ENCODE measurements around the gene CRABP2.
A peak's percentile ranks its signal among the peaks of the same experiment; 100 is the strongest.

CRABP2 gene

GRCh38 chr1:156681196-156681960, 24.0 kb downstream of the CRABP2 start:
- Histone ChIP-seq H3K36me3 (ENCODE audit: insufficient read depth, low read length) (no peaks in the 10 kb centered on the region), H3K9ac (ENCODE audit: low read length) (no peak overlapping the region), H3K4me3 (ENCODE audit: low read depth, low read length, poor library complexity, severe bottlenecking) (no peak overlapping the region), H3K4me2 (ENCODE audit: low read length) (no peak overlapping the region), H3K27ac (ENCODE audit: low read depth, low read length, poor library complexity, severe bottlenecking) (no peak overlapping the region), H3K9me2 (ENCODE audit: low read depth, low read length) (no peaks in the 10 kb centered on the region), H3F3A (ENCODE audit: insufficient read depth, low read length) (no peaks in the 10 kb centered on the region), H3K27me3 (ENCODE audit: insufficient read depth, low read length) (peaks cover 13% of the 10 kb centered on the region), H3K79me2 (ENCODE audit: insufficient read depth, low read length) (no peaks in the 10 kb centered on the region), H4K20me1 (ENCODE audit: insufficient read depth, low read length) (no peaks in the 10 kb centered on the region), H3K9me3 (ENCODE audit: low read length) (no peaks in the 10 kb centered on the region), H2AFZ (ENCODE audit: low read length) (no peak overlapping the region), H3K4me1 (ENCODE audit: insufficient read depth, low read length, severe bottlenecking) (no peaks in the 10 kb centered on the region)
- TF ChIP-seq EZH2 (IDR thresholded peaks at IDR 0.05; ENCODE audit: borderline replicate concordance, low read length) (no peak), CTCF (IDR thresholded peaks at IDR 0.05; ENCODE audit: low read length) (no peak)

GRCh38 chr1:156680056-156680455, 25.3 kb downstream of the CRABP2 start:
- H3K4me3 ChIP-seq (ENCODE audit: low read depth, low read length, poor library complexity, severe bottlenecking) = no peak overlapping the region
- no peaks in the 10 kb centered on the region for H3K36me3 ChIP-seq (ENCODE audit: insufficient read depth, low read length)
- no peaks in the 10 kb centered on the region for H3F3A ChIP-seq (ENCODE audit: insufficient read depth, low read length)
- H3K9me2 ChIP-seq (ENCODE audit: low read depth, low read length) = no peaks in the 10 kb centered on the region
- H3K27me3 ChIP-seq (ENCODE audit: insufficient read depth, low read length) = peaks cover 13% of the 10 kb centered on the region
- no peaks in the 10 kb centered on the region for H3K79me2 ChIP-seq (ENCODE audit: insufficient read depth, low read length)
- H3K4me2 ChIP-seq (ENCODE audit: low read length) = no peak overlapping the region
- H3K9ac ChIP-seq (ENCODE audit: low read length) = no peak overlapping the region
- no peak overlapping the region for H2AFZ ChIP-seq (ENCODE audit: low read length)
- no peaks in the 10 kb centered on the region for H3K9me3 ChIP-seq (ENCODE audit: low read length)
- TF ChIP-seq CTCF (IDR thresholded peaks at IDR 0.05; ENCODE audit: low read length) (no peak), EZH2 (IDR thresholded peaks at IDR 0.05; ENCODE audit: borderline replicate concordance, low read length) (no peak)
- no peak overlapping the region for H3K27ac ChIP-seq (ENCODE audit: low read depth, low read length, poor library complexity, severe bottlenecking)
- no peaks in the 10 kb centered on the region for H3K4me1 ChIP-seq (ENCODE audit: insufficient read depth, low read length, severe bottlenecking)
- no peaks in the 10 kb centered on the region for H4K20me1 ChIP-seq (ENCODE audit: insufficient read depth, low read length)

GRCh38 chr1:156677616-156678596, 27.5 kb downstream of the CRABP2 start:
- Histone ChIP-seq H3K9ac (ENCODE audit: low read length) (no peak overlapping the region), H3K4me2 (ENCODE audit: low read length) (no peak overlapping the region), H3K36me3 (ENCODE audit: insufficient read depth, low read length) (no peaks in the 10 kb centered on the region), H3K9me2 (ENCODE audit: low read depth, low read length) (no peaks in the 10 kb centered on the region), H3K79me2 (ENCODE audit: insufficient read depth, low read length) (no peaks in the 10 kb centered on the region), H3K4me1 (ENCODE audit: insufficient read depth, low read length, severe bottlenecking) (no peaks in the 10 kb centered on the region), H3K4me3 (ENCODE audit: low read depth, low read length, poor library complexity, severe bottlenecking) (no peak overlapping the region), H3K27ac (ENCODE audit: low read depth, low read length, poor library complexity, severe bottlenecking) (no peak overlapping the region), H2AFZ (ENCODE audit: low read length) (no peak overlapping the region), H3K27me3 (ENCODE audit: insufficient read depth, low read length) (peaks cover 13% of the 10 kb centered on the region), H4K20me1 (ENCODE audit: insufficient read depth, low read length) (no peaks in the 10 kb centered on the region), H3F3A (ENCODE audit: insufficient read depth, low read length) (no peaks in the 10 kb centered on the region), H3K9me3 (ENCODE audit: low read length) (no peaks in the 10 kb centered on the region)
- TF ChIP-seq EZH2 (IDR thresholded peaks at IDR 0.05; ENCODE audit: borderline replicate concordance, low read length) = no peak
- TF ChIP-seq CTCF (IDR thresholded peaks at IDR 0.05; ENCODE audit: low read length) = peak; percentile 82
